ENCODE data around the gene ANAPC2. TPM values are rescaled to one million over a fixed set of nuclear protein-coding genes. Genes with fewer than 3 reads are reported as not detected.

Gene ANAPC2
- total and polyA plus RNA-seq, 2 of the 4 experiments (the other 2 are of a cell fraction) = 9.3 to 29.5 TPM

DNA sequence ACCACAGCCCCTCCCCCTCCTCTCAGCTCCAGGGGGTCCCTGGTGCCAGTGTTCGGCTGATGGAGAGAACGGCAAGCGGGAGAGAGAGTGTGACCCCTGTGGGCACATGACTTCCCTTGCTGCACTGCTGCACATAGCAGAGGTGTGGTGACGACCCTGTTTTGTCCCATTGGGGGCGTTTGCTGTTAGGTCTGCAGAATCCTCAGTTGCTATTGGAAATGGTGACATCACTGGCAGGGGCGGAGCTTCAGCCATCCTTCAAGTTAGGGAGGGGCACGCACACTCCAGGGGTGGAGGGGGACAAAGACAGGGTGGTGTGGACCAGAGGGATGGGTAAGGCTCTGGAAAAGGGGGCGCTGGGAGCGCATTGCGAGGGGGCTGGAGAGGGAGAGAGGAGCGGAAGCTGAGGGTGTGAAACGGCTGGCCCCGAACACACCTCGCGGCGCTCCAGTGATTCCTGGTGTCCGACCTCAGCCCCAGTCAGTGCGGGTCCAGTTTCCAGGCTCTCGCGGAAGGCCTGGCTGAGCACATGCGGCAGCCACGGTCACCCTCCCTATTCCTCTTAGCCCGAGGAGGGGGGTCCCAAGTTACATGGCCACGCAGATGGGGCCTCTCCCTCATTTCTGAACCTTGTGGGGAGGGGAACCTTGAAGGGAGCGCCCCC, 50.2 kb downstream of the ANAPC2 start:
- Histone ChIP-seq H3K79me1 (ENCODE audit: low read depth in 1 of 2, low read length in 2 of 2) (no peaks in the 10 kb centered on the region), H3K36me3 (ENCODE audit: control insufficient read depth, insufficient read depth, low read length) (no peaks in the 10 kb centered on the region), H4K20me1 (ENCODE audit: insufficient read depth, low read length) (no peaks in the 10 kb centered on the region; the same call in 1 of the 2 replicates), H3K23ac (ENCODE audit: low read depth, low read length) (no peak overlapping the region), H2AK5ac (ENCODE audit: low read depth, low read length) (no peak overlapping the region), H3K4me2 (ENCODE audit: low read depth, low read length) (no peak overlapping the region), H2BK120ac (ENCODE audit: low read depth, low read length) (no peak overlapping the region), H3K4me1 (ENCODE audit: control insufficient read depth, insufficient read depth, low read length) (no peaks in the 10 kb centered on the region; the same call in 1 of the 2 replicates), H3K14ac (replicated peaks; ENCODE audit: low read depth, low read length) (no peak overlapping the region), H3K9me1 (ENCODE audit: insufficient read depth, low read length) (peaks cover 4% of the 10 kb centered on the region; the same call in 1 of the 2 replicates), H3K9ac (ENCODE audit: low read depth, low read length) (no peak overlapping the region), H2BK15ac (ENCODE audit: low read depth, low read length) (no peak overlapping the region), H2AFZ (replicated peaks; ENCODE audit: low read length, poor library complexity) (no peak overlapping the region), H3K4me3 (ENCODE audit: insufficient read depth, low read depth, low read length) (no peak overlapping the region), H3K9me3 (ENCODE audit: control insufficient read depth, insufficient read depth, low read length) (no peaks in the 10 kb centered on the region), H2BK5ac (ENCODE audit: low read depth, low read length, poor library complexity, severe bottlenecking) (no peak overlapping the region), H3K27me3 (ENCODE audit: control insufficient read depth, insufficient read depth, low read length) (peaks cover 63% of the 10 kb centered on the region), H4K8ac (ENCODE audit: low read depth in 2 of 2, low read length in 2 of 2) (no peak overlapping the region), H3K4ac (ENCODE audit: low read depth, low read length) (no peak overlapping the region), H2BK20ac (ENCODE audit: low read depth, low read length) (no peak overlapping the region), H3K27ac (ENCODE audit: insufficient read depth, low read length) (no peak overlapping the region), H4K91ac (ENCODE audit: insufficient read depth, low read depth, low read length) (no peak overlapping the region), H4K5ac (ENCODE audit: low read depth, low read length) (no peak overlapping the region), H2AK9ac (replicated peaks; ENCODE audit: low read depth, low read length, poor library complexity) (no peak overlapping the region), H3K56ac (ENCODE audit: extremely low read depth, insufficient read depth, low read length) (no peak overlapping the region), H3K18ac (ENCODE audit: low read depth, low read length) (no peak overlapping the region)
- DNase-seq (no peak), ATAC-seq (ENCODE audit: low read depth) (no peak)
- dilution Hi-C loops (cut with HindIII; ENCODE audit: low sequenced_read_pairs, unreplicated experiment) = no loop called here
- ChIA-PET POLR2A (ENCODE audit: unreplicated experiment) (no interaction called here), CTCF (no interaction called here)
- TF ChIP-seq SMC3 (IDR thresholded peaks at IDR 0.05; ENCODE audit: low read depth, low read length) = no peak
- TF ChIP-seq, protein P1, sequence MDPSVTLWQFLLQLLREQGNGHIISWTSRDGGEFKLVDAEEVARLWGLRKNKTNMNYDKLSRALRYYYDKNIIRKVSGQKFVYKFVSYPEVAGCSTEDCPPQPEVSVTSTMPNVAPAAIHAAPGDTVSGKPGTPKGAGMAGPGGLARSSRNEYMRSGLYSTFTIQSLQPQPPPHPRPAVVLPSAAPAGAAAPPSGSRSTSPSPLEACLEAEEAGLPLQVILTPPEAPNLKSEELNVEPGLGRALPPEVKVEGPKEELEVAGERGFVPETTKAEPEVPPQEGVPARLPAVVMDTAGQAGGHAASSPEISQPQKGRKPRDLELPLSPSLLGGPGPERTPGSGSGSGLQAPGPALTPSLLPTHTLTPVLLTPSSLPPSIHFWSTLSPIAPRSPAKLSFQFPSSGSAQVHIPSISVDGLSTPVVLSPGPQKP (IDR thresholded peaks at IDR 0.05; ENCODE audit: borderline replicate concordance, low read depth, low read length) = no peak
- TF ChIP-seq, protein P2, sequence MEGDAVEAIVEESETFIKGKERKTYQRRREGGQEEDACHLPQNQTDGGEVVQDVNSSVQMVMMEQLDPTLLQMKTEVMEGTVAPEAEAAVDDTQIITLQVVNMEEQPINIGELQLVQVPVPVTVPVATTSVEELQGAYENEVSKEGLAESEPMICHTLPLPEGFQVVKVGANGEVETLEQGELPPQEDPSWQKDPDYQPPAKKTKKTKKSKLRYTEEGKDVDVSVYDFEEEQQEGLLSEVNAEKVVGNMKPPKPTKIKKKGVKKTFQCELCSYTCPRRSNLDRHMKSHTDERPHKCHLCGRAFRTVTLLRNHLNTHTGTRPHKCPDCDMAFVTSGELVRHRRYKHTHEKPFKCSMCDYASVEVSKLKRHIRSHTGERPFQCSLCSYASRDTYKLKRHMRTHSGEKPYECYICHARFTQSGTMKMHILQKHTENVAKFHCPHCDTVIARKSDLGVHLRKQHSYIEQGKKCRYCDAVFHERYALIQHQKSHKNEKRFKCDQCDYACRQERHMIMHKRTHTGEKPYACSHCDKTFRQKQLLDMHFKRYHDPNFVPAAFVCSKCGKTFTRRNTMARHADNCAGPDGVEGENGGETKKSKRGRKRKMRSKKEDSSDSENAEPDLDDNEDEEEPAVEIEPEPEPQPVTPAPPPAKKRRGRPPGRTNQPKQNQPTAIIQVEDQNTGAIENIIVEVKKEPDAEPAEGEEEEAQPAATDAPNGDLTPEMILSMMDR (conservative IDR thresholded peaks at IDR 0.05; ENCODE audit: low read depth, low read length) = no peak
- no peak for TF ChIP-seq MXI1 (IDR thresholded peaks at IDR 0.05; ENCODE audit: borderline replicate concordance, low read depth, low read length)
- no peak for TF ChIP-seq MAZ (IDR thresholded peaks at IDR 0.05; ENCODE audit: borderline replicate concordance, low read depth, low read length)
- no peak for TF ChIP-seq CHD1 (IDR thresholded peaks at IDR 0.05; ENCODE audit: low read depth, low read length)
- no peak for TF ChIP-seq BHLHE40 (IDR thresholded peaks at IDR 0.05; ENCODE audit: low read depth, low read length)
- no peak for TF ChIP-seq NFE2L2 (IDR thresholded peaks at IDR 0.05; ENCODE audit: low read depth, low read length)
- TF ChIP-seq MAFK (IDR thresholded peaks at IDR 0.05; ENCODE audit: low read depth, low read length) = no peak
- in situ Hi-C loops (cut with MboI; ENCODE audit: low sequenced_read_pairs) = no loop called here
- BruUV-seq (replicated peaks) = no TSS peak
- WGBS, 2 experiments (ENCODE audit: extremely low coverage in 2 of 2, insufficient read length in 1 of 2) = 20% methylated on average over 1 of the region's 25 CpGs; no CpG with 5 or more reads in 1 of the 2 experiments
- intact Hi-C loops (cut with micrococcal nuclease) = no loop called here
